Right kidney (tissue), 1 donor: Measurements from ENCODE around the gene NFIC.

Experiments used
- DNase-seq: peaks from one replicate; pipeline ENCODE4 v3.0.0-alpha.2; 2016

The NFIC gene

GRCh38 chr19:3469638-3470499, 103.5 kb downstream of the NFIC start:
- DNase-seq, result no peak

GRCh38 chr19:3470500-3471128, 104.2 kb downstream of the NFIC start:
- DNase-seq, result no peak

GRCh38 chr19:3471954-3472655, 105.7 kb downstream of the NFIC start:
- no peak for DNase-seq

GRCh38 chr19:3474010-3474409, 107.6 kb downstream of the NFIC start:
- DNase-seq, result no peak

- no peak for DNase-seq
These were observed 108.2 kb downstream of the NFIC start for GRCh38 chr19:3474614-3475013.

- no peak for DNase-seq
These were observed 109.1 kb downstream of the NFIC start for GRCh38 chr19:3475449-3475848.

- DNase-seq, result no peak
These were observed 110.4 kb downstream of the NFIC start for GRCh38 chr19:3476830-3477229.

GRCh38 chr19:3477506-3477905, 111.1 kb downstream of the NFIC start:
- DNase-seq, result no peak

- no peak for DNase-seq
These were observed 111.6 kb downstream of the NFIC start for GRCh38 chr19:3477951-3478350.

GRCh38 chr19:3478409-3479176, 112.2 kb downstream of the NFIC start:
- no peak for DNase-seq

- no peak for DNase-seq
These were observed 112.9 kb downstream of the NFIC start for GRCh38 chr19:3479177-3479833.

- no peak for DNase-seq
These were observed 113.4 kb downstream of the NFIC start for GRCh38 chr19:3479834-3480215.

- no peak for DNase-seq
These were observed 114.2 kb downstream of the NFIC start, which contains the start of gene SMIM24 for GRCh38 chr19:3480383-3481091. TSS of gene SMIM24 (minus strand) at chr19:3480525. CDS start at chr19:3480463, 62 bp downstream.

GRCh38 chr19:3481241-3482090, 115.1 kb downstream of the NFIC start:
- no peak for DNase-seq

GRCh38 chr19:3482507-3483225, 116.3 kb downstream of the NFIC start:
- DNase-seq, result no peak

GRCh38 chr19:3483226-3483628, 116.8 kb downstream of the NFIC start, which contains the start of gene SMIM44:
TSS of gene SMIM44 (minus strand) at chr19:3483441. CDS start at chr19:3483403, 38 bp downstream.
- DNase-seq, result no peak

- no peak for DNase-seq
These were observed 125.2 kb downstream of the NFIC start for GRCh38 chr19:3491396-3492119.

- DNase-seq, result no peak
These were observed 125.9 kb downstream of the NFIC start for GRCh38 chr19:3492131-3492839.
